ENCODE results near the gene OSBPL6.
"Not testable (repeated sequence)": the region's sequence is repeated elsewhere in the genome, so short reads cannot be mapped to it uniquely, and the experiment has no call there.

The OSBPL6 gene

GRCh38 chr2:178306352-178307073 is 112.2 kb downstream of the OSBPL6 start:
- no peak overlapping the region for H3K4me3 ChIP-seq (ENCODE audit: low read length)
- no peak for TF ChIP-seq ZNF274 (IDR thresholded peaks at IDR 0.05; ENCODE audit: low read depth, low read length)

DNA sequence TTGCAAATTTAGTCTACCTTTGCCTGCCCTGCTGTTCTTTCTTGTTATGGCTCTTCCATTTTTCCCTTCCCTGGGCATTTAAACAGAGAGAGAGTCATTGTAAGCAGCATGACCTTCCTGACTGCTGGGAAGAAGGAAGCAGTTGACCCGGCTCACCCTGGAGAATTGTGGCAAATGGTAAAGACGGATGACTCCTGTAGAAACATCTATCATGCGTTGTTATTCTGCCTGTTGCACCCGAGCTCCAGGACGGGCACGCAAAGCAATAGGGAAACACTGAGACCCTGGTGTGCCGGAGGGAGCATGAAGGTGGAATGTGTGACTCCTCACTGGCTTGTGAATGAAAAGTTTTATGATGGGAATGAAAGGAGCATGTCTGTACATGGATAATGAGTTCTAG is 113.3 kb downstream of the OSBPL6 start:
- no peak overlapping the region for H3K4me3 ChIP-seq (ENCODE audit: low read length)
- TF ChIP-seq ZNF274 (IDR thresholded peaks at IDR 0.05; ENCODE audit: low read depth, low read length) = no peak

DNA sequence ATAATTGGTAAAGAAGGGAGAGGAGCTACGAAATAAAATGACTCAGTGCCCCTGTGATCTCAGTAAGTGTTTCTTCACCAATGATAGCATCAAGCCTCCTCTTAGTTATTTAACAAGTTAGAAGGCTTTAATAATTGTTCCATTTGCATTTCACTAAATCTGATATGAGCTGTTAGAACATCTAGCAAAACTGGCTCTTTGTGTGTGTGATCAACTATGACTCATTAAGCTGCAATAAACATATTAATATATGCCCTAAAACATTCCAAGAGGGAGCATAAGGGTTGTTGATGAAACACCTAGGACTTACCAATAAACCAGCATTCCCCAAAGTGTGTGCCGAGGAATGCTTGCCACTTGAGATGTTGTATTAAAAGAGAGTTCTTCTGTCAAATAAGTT is 115.2 kb downstream of the OSBPL6 start:
- H3K4me3 ChIP-seq (ENCODE audit: low read length) = no peak overlapping the region
- no peak for TF ChIP-seq ZNF274 (IDR thresholded peaks at IDR 0.05; ENCODE audit: low read depth, low read length)

DNA sequence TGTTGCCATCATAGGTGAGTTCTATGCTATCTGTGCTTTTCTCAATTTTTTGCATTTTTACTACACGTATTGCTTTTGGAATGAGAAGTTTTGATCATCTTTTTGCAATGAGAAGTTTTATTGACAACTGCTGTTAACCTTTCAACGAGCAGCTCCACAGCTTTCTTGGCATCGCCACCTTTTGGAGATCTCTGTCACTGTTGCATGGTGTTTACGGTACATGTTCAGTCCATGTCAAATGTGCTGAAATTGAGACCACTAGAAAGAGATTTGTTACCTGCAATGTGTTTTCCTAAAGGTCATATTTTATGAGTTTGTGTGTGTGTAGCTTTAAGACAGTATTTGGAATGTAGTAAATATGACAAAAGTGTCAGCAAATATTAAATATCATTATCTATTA is 120.8 kb downstream of the OSBPL6 start:
- no peak overlapping the region for H3K4me3 ChIP-seq (ENCODE audit: low read length)
- no peak for TF ChIP-seq ZNF274 (IDR thresholded peaks at IDR 0.05; ENCODE audit: low read depth, low read length)

- no peak for TF ChIP-seq ZNF274 (IDR thresholded peaks at IDR 0.05; ENCODE audit: low read depth, low read length)
- no peak overlapping the region for H3K4me3 ChIP-seq (ENCODE audit: low read length)
These were observed 121.2 kb downstream of the OSBPL6 start for GRCh38 chr2:178315488-178315948.

DNA sequence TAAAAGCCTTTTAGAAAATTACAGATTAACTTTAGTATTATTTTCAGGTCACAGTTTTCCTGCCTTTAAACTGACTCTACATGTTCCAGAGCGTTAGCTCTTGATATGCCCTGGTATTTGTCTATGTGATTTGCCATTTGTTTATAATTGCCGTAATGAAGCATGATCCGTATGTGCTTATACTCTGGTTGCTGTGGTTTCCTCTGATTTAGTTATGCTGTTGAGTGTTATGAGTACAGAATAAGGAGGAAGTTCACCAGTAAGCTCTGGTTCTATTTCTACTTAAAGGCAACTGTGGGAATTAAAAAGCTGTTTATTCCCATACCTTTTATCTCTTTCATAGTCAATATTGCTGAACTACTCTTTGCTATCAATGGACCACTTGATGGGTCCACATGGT is 123.5 kb downstream of the OSBPL6 start:
- TF ChIP-seq ZNF274 (IDR thresholded peaks at IDR 0.05; ENCODE audit: low read depth, low read length) = no peak
- H3K4me3 ChIP-seq (ENCODE audit: low read length) = no peak overlapping the region

GRCh38 chr2:178320011-178320585 is 125.8 kb downstream of the OSBPL6 start:
- TF ChIP-seq ZNF274 (IDR thresholded peaks at IDR 0.05; ENCODE audit: low read depth, low read length) = no peak
- H3K4me3 ChIP-seq (ENCODE audit: low read length) = no peak overlapping the region

- no peak overlapping the region for H3K4me3 ChIP-seq (ENCODE audit: low read length)
- TF ChIP-seq ZNF274 (IDR thresholded peaks at IDR 0.05; ENCODE audit: low read depth, low read length) = no peak
These were observed 127.8 kb downstream of the OSBPL6 start for GRCh38 chr2:178322068-178322467.

GRCh38 chr2:178323331-178323730 is 129.0 kb downstream of the OSBPL6 start:
- H3K4me3 ChIP-seq (ENCODE audit: low read length) = not testable (repeated sequence)

DNA sequence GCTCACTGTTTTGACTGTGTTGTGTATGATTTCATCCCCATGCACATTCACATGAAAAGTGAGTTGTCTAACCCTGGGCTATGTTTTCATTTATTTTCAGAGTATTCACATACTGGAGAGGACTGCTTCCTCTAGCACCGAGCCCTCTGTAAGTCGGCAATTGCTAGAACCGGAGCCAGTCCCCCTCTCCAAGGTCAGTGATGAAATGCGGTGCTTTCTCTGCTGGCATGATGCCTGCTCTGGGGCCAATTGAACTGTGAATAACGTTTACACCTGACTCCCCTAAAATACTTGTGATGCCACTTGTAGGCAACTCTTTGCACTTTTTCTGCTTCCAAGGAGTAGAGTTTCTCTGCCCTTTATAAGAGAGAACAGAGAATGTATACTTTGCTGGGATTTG is 129.8 kb downstream of the OSBPL6 start:
- no peak overlapping the region for H3K4me3 ChIP-seq (ENCODE audit: low read length)
- no peak for TF ChIP-seq ZNF274 (IDR thresholded peaks at IDR 0.05; ENCODE audit: low read depth, low read length)

DNA sequence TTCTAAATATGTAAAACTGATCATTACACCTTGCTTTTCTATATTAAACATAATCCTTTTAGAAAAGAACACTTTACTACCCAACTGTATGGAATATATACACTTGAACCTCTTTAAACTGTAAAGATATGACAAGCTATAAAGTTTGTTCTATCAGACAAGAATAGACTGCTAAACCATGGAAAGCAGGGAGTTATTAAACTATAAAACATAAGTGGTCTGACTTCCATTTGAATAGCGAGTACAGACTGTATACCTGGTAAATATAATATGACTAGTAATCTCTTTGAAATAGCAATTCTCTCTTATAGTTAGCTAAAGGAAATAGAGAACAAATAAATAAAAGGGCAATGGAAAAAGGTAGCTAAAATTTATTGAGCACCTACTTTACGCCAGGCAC is 131.0 kb downstream of the OSBPL6 start:
- no peak for TF ChIP-seq ZNF274 (IDR thresholded peaks at IDR 0.05; ENCODE audit: low read depth, low read length)
- H3K4me3 ChIP-seq (ENCODE audit: low read length) = no peak overlapping the region

DNA sequence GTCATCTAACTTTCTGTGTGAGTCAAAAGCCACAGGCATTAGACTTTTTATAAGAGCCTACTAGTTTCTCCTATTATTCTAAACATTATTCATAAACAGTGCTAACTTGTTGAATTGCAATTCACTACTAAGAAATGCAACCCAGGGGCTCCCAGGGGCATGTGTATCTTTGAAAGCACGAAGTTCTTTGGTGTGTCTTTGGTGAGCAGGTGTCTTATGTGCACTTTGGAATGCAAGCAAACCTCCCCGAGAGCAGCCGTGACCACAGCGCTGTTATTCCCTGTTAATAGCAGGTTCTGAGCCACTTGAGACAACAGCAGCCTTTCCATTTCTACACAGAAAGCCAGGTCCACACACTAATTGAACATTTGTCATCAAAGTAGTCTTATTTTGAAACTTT is 133.2 kb downstream of the OSBPL6 start:
- TF ChIP-seq ZNF274 (IDR thresholded peaks at IDR 0.05; ENCODE audit: low read depth, low read length) = no peak
- no peak overlapping the region for H3K4me3 ChIP-seq (ENCODE audit: low read length)

- TF ChIP-seq ZNF274 (IDR thresholded peaks at IDR 0.05; ENCODE audit: low read depth, low read length) = no peak
- H3K4me3 ChIP-seq (ENCODE audit: low read length) = no peak overlapping the region
These were observed 133.7 kb downstream of the OSBPL6 start for GRCh38 chr2:178328037-178328436.

DNA sequence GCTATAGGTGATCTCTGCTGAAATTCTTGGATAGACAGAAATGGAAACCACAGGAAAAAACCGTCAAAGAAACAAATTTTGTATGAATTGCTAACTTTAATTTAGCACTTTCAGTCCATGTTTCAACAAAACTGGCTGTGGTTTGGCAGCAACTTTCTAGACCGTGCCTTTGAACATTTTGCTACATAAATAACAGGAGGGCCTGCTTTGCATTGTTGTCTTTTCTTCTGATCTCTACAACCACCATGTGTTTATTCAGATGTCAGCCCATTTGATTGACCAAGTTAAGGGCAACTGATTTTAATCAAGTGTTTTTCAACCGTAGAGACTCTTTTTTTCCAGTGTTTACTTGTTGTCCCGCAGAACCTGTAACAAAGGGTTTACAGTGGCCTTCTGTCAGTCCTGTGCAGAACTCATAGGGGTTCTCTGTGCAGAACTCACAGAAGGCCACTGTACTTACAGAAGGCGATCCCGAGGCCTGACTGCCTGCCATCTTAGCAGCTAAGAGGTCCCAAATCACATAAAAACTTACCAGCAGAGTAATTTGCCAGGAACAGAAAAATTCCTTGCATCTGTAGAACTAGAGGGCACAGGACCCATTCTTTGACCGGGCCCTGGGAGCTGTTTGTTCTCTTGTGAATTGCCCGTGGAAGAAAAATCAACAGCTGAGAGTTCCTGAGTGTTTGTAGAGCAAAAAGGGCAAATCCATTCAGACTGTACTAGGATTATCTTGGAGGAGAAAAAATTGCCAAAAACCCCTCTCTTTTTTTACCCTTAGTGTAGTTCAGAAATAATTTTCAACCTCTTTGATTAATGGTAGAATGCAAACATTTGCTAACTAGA is 136.1 kb downstream of the OSBPL6 start:
- no peak for TF ChIP-seq ZNF274 (IDR thresholded peaks at IDR 0.05; ENCODE audit: low read depth, low read length)
- no peak overlapping the region for H3K4me3 ChIP-seq (ENCODE audit: low read length)
